ENCODE data around the gene CREBL2. TPM values are rescaled to one million over a fixed set of nuclear protein-coding genes. Genes with fewer than 3 reads are reported as not detected.
A peak's percentile ranks its signal among the peaks of the same experiment; 100 is the strongest.
"Not testable (repeated sequence)": the region's sequence is repeated elsewhere in the genome, so short reads cannot be mapped to it uniquely, and the experiment has no call there.

The CREBL2 gene
- total RNA-seq, 2 experiments from 2014 or later, result 3.4 to 4.3 TPM

- Histone ChIP-seq H3K4me2 (ENCODE audit: low read length) (no peak overlapping the region), H3K27ac (ENCODE audit: low read depth, low read length, poor library complexity, severe bottlenecking) (no peak overlapping the region), H3K9me3 (ENCODE audit: low read length) (no peaks in the 10 kb centered on the region), H3K9me2 (ENCODE audit: insufficient read depth, low read length) (no peaks in the 10 kb centered on the region), H4K20me1 (ENCODE audit: insufficient read depth, low read length) (no peaks in the 10 kb centered on the region), H3K4me1 (ENCODE audit: insufficient read depth, low read length, poor library complexity, severe bottlenecking) (no peaks in the 10 kb centered on the region), H3K4me3 (ENCODE audit: low read depth, low read length, poor library complexity, severe bottlenecking) (no peak overlapping the region), H2AFZ (ENCODE audit: low read length) (no peak overlapping the region), H3K36me3 (ENCODE audit: insufficient read depth, low read length) (no peaks in the 10 kb centered on the region), H3K79me2 (ENCODE audit: insufficient read depth, low read depth, low read length) (no peaks in the 10 kb centered on the region)
- no TSS peak for BruUV-seq (replicated peaks)
- DNase-seq (ENCODE audit: low spot score), result no peak
- ChIA-PET CTCF (ENCODE audit: unreplicated experiment) (no interaction called here), POLR2A (interaction anchor here (0.8 to 1.2 kb wide), 2 partner anchors 16 to 56 kb away, joined by 3 read pairs; no protein-coding TSS in a partner anchor)
- TF ChIP-seq EZH2phosphoT487 (IDR thresholded peaks at IDR 0.05; ENCODE audit: borderline replicate concordance, low read depth, low read length) (no peak), CTCF (conservative IDR thresholded peaks at IDR 0.05; ENCODE audit: low read length) (no peak)
- intact Hi-C loops (cut with micrococcal nuclease; ENCODE audit: unreplicated experiment), result no loop called here
Measured at GRCh38 chr12:12577786-12578185, 33.9 kb upstream of the CREBL2 start.

GRCh38 chr12:12580716-12581115 is 31.0 kb upstream of the CREBL2 start:
- H3K79me2 ChIP-seq (ENCODE audit: insufficient read depth, low read depth, low read length), result not testable (repeated sequence)

GRCh38 chr12:12582193-12582881 is 29.3 kb upstream of the CREBL2 start:
- Histone ChIP-seq H3K27ac (ENCODE audit: low read depth, low read length, poor library complexity, severe bottlenecking) (no peak overlapping the region), H3K9me2 (ENCODE audit: insufficient read depth, low read length) (no peaks in the 10 kb centered on the region), H3K9me3 (ENCODE audit: low read length) (no peaks in the 10 kb centered on the region), H4K20me1 (ENCODE audit: insufficient read depth, low read length) (no peaks in the 10 kb centered on the region), H3K4me2 (ENCODE audit: low read length) (no peak overlapping the region), H3K36me3 (ENCODE audit: insufficient read depth, low read length) (no peaks in the 10 kb centered on the region), H3K4me1 (ENCODE audit: insufficient read depth, low read length, poor library complexity, severe bottlenecking) (no peaks in the 10 kb centered on the region), H3K4me3 (ENCODE audit: low read depth, low read length, poor library complexity, severe bottlenecking) (no peak overlapping the region), H2AFZ (ENCODE audit: low read length) (peak overlapping the region; percentile 39), H3K79me2 (ENCODE audit: insufficient read depth, low read depth, low read length) (no peaks in the 10 kb centered on the region)
- TF ChIP-seq EZH2phosphoT487 (IDR thresholded peaks at IDR 0.05; ENCODE audit: borderline replicate concordance, low read depth, low read length), result no peak
- no peak for TF ChIP-seq CTCF (conservative IDR thresholded peaks at IDR 0.05; ENCODE audit: low read length)
- DNase-seq (ENCODE audit: low spot score), result no peak
- ChIA-PET POLR2A (interaction anchor here (1.0 kb wide), 1 partner anchor 83 kb away, joined by 3 read pairs; no protein-coding TSS in a partner anchor), CTCF (ENCODE audit: unreplicated experiment) (no interaction called here)
- intact Hi-C loops (cut with micrococcal nuclease; ENCODE audit: unreplicated experiment), result no loop called here
- no TSS peak for BruUV-seq (replicated peaks)

More at GRCh38 chr12:12580716-12581115, 31.0 kb upstream of the CREBL2 start:
- BruUV-seq (replicated peaks); H2AFZ ChIP-seq (ENCODE audit: low read length); H3K27ac ChIP-seq (ENCODE audit: low read depth, low read length, poor library complexity, severe bottlenecking); H4K20me1 ChIP-seq (ENCODE audit: insufficient read depth, low read length); H3K36me3 ChIP-seq (ENCODE audit: insufficient read depth, low read length); DNase-seq (ENCODE audit: low spot score); H3K4me2 ChIP-seq (ENCODE audit: low read length); H3K9me3 ChIP-seq (ENCODE audit: low read length); CTCF ChIA-PET (ENCODE audit: unreplicated experiment); intact Hi-C loops (cut with micrococcal nuclease; ENCODE audit: unreplicated experiment); H3K9me2 ChIP-seq (ENCODE audit: insufficient read depth, low read length); H3K4me1 ChIP-seq (ENCODE audit: insufficient read depth, low read length, poor library complexity, severe bottlenecking); H3K4me3 ChIP-seq (ENCODE audit: low read depth, low read length, poor library complexity, severe bottlenecking): not testable (repeated sequence)
- POLR2A ChIA-PET, result interaction anchor here (0.5 kb wide), 1 partner anchor 51 kb away, joined by 3 read pairs; no protein-coding TSS in a partner anchor

All from OCI-LY7 (cell line).